ENCODE measurements around the gene PON3. TPM values are rescaled to one million over a fixed set of nuclear protein-coding genes. Genes with fewer than 3 reads are reported as not detected.

Gene PON3
- polyA plus RNA-seq, 2 donors: 0.71 to 1.2 TPM

DNA sequence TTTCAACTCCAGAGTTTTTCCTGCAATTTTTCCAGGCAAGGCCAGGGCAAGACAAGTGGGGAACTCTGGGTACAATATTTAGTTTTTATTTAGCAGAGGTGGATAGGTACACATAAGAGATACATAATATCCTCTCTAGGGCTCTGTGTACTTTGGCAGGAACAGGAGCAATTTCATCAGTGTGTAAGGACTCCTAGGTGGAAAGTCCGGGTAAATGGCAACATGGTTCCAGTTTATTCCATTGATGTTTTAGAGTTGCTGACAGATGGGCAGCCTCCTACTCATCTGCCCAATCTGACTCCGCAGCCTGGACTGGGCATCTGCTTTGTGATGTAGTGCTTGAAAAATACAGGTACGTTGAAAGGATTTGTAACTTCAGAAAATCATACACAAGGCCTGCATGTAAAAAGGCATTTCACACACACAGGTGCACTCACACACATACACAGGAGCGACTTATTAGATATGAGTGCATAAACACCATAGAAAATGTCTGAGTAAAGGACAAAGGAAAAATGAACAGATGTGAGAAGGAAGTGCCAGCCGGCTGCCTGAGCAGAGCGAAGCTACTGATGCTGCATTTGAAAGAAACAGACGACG, 77.6 kb downstream of the PON3 start:
- no peaks in the 10 kb centered on the region for H3K36me3 ChIP-seq (ENCODE audit: control insufficient read depth in 2 of 2, insufficient read depth in 2 of 2, low read length in 1 of 2)
- H3K27ac ChIP-seq (ENCODE audit: low read depth in 2 of 2, low read length in 1 of 2): no peak overlapping the region
- H3K27me3 ChIP-seq (ENCODE audit: control insufficient read depth in 1 of 2, insufficient read depth in 2 of 2, low read length in 2 of 2): no peaks in the 10 kb centered on the region
- no peaks in the 10 kb centered on the region for H3K9me3 ChIP-seq (ENCODE audit: control insufficient read depth in 2 of 2, insufficient read depth in 1 of 2, low read depth in 1 of 2, low read length in 1 of 2)
- 85 to 88% methylated on average over 8 of the region's 8 CpGs for WGBS, 2 donors
- H3K4me1 ChIP-seq (ENCODE audit: control insufficient read depth in 2 of 2, insufficient read depth in 2 of 2, low read length in 1 of 2): no peaks in the 10 kb centered on the region
- H3K4me3 ChIP-seq (ENCODE audit: low read depth in 1 of 2, low read length in 2 of 2): no peak overlapping the region

DNA sequence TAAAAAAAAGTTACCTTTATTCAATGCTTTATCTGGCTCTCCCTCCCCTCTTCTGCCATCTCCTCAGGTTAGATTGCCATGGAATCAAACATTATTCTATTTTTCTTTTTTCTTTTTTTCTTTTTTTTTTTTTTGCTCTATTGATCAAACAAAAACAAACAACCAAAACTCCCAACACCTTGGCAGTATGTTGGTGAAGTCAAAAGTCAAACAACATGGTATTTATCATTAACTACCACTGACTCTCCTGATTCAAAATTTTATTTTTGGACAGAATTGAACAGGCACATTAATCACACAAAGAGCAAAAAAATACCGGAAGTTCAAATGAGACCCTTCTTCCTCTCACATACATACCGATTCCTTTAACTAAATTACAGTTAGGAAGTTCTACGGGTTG, 78.2 kb downstream of the PON3 start:
- no peak overlapping the region for H3K27ac ChIP-seq (ENCODE audit: low read depth in 2 of 2, low read length in 1 of 2)

DNA sequence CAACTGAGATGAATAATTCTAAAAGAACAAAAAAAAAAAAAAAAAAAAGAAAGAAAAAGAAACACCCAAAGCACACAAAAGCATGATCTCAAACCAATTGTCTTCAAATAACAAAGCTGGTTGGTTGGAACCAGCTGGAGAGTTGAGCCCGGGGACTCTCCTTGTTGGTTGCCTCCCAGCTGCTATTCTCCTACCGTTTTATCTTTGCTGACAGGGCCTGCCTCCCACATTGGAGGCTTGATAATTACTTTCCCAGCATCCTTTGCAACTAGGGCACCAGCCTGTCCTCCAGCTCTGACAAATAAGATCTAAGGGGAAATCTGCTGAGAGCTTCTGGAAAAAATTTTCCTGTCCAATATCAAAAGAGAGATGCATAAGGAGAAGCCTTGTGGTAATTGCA, 78.6 kb downstream of the PON3 start:
- H3K36me3 ChIP-seq (ENCODE audit: control insufficient read depth in 2 of 2, insufficient read depth in 2 of 2, low read length in 1 of 2): no peaks in the 10 kb centered on the region
- H3K4me3 ChIP-seq (ENCODE audit: low read depth in 1 of 2, low read length in 2 of 2): no peak overlapping the region
- no peak overlapping the region for H3K27ac ChIP-seq (ENCODE audit: low read depth in 2 of 2, low read length in 1 of 2)
- WGBS, 2 donors: 40% methylated on average over 2 of the region's 2 CpGs
- no peaks in the 10 kb centered on the region for H3K9me3 ChIP-seq (ENCODE audit: control insufficient read depth in 2 of 2, insufficient read depth in 1 of 2, low read depth in 1 of 2, low read length in 1 of 2)
- no peaks in the 10 kb centered on the region for H3K27me3 ChIP-seq (ENCODE audit: control insufficient read depth in 1 of 2, insufficient read depth in 2 of 2, low read length in 2 of 2)
- no peaks in the 10 kb centered on the region for H3K4me1 ChIP-seq (ENCODE audit: control insufficient read depth in 2 of 2, insufficient read depth in 2 of 2, low read length in 1 of 2)

More for the DNA sequence above, 78.2 kb downstream of the PON3 start:
- no peaks in the 10 kb centered on the region for H3K27me3 ChIP-seq (ENCODE audit: control insufficient read depth in 1 of 2, insufficient read depth in 2 of 2, low read length in 2 of 2)
- no peaks in the 10 kb centered on the region for H3K4me1 ChIP-seq (ENCODE audit: control insufficient read depth in 2 of 2, insufficient read depth in 2 of 2, low read length in 1 of 2)
- no peak overlapping the region for H3K4me3 ChIP-seq (ENCODE audit: low read depth in 1 of 2, low read length in 2 of 2)
- no peaks in the 10 kb centered on the region for H3K9me3 ChIP-seq (ENCODE audit: control insufficient read depth in 2 of 2, insufficient read depth in 1 of 2, low read depth in 1 of 2, low read length in 1 of 2)
- 72 to 73% methylated on average over 3 of the region's 3 CpGs for WGBS, 2 donors
- no peaks in the 10 kb centered on the region for H3K36me3 ChIP-seq (ENCODE audit: control insufficient read depth in 2 of 2, insufficient read depth in 2 of 2, low read length in 1 of 2)

DNA sequence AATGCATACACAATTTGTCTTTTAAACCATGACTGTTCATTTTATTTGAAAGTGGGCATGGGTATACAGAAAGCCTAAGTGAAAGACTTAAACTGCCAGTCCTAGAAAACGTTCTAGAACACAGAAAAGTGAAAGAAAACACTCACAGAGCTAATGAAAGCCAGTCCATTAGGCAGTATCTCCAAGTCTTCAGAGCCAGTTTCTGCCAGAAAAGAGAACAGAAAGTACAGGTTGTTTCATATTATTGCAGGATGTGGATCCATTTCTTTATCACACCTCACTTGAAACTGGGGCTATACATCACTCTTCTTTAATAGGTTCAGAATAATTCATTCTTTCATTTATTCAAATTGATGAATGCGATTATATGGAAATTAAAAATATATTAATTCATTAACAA, 79.6 kb downstream of the PON3 start:
- H3K36me3 ChIP-seq (ENCODE audit: control insufficient read depth in 2 of 2, insufficient read depth in 2 of 2, low read length in 1 of 2): no peaks in the 10 kb centered on the region
- WGBS, 2 donors: 77 to 79% methylated on average over 2 of the region's 2 CpGs
- no peaks in the 10 kb centered on the region for H3K9me3 ChIP-seq (ENCODE audit: control insufficient read depth in 2 of 2, insufficient read depth in 1 of 2, low read depth in 1 of 2, low read length in 1 of 2)
- no peaks in the 10 kb centered on the region for H3K27me3 ChIP-seq (ENCODE audit: control insufficient read depth in 1 of 2, insufficient read depth in 2 of 2, low read length in 2 of 2)
- H3K4me3 ChIP-seq (ENCODE audit: low read depth in 1 of 2, low read length in 2 of 2): no peak overlapping the region
- H3K27ac ChIP-seq (ENCODE audit: low read depth in 2 of 2, low read length in 1 of 2): no peak overlapping the region
- H3K4me1 ChIP-seq (ENCODE audit: control insufficient read depth in 2 of 2, insufficient read depth in 2 of 2, low read length in 1 of 2): no peaks in the 10 kb centered on the region

DNA sequence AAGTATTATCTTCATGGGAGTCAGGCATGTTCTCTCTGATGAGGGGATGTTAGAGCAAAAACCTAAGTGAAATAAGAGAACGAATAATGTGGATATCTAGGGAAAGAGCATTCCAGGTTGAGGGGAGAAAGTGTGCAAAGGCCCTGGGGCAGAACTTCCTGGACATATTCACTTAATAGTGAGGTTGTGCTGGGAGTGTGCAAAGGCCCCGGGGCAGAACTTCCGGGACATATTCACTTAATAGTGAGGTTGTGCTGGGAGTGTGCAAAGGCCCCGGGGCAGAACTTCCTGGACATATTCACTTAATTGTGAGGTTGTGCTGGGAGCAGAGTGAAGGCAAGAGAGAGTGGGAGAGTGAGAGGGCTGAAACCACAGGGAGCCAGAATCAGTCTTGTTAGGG, 83.6 kb downstream of the PON3 start:
- Histone ChIP-seq H3K27me3 (ENCODE audit: control insufficient read depth in 1 of 2, insufficient read depth in 2 of 2, low read length in 2 of 2) (no peaks in the 10 kb centered on the region), H3K36me3 (ENCODE audit: control insufficient read depth in 2 of 2, insufficient read depth in 2 of 2, low read length in 1 of 2) (no peaks in the 10 kb centered on the region), H3K9me3 (ENCODE audit: control insufficient read depth in 2 of 2, insufficient read depth in 1 of 2, low read depth in 1 of 2, low read length in 1 of 2) (no peaks in the 10 kb centered on the region), H3K4me1 (ENCODE audit: control insufficient read depth in 2 of 2, insufficient read depth in 2 of 2, low read length in 1 of 2) (no peaks in the 10 kb centered on the region), H3K27ac (ENCODE audit: low read depth in 2 of 2, low read length in 1 of 2) (no peak overlapping the region), H3K4me3 (ENCODE audit: low read depth in 1 of 2, low read length in 2 of 2) (no peak overlapping the region)
- WGBS, 2 donors: 89 to 90% methylated on average over 4 of the region's 4 CpGs

DNA sequence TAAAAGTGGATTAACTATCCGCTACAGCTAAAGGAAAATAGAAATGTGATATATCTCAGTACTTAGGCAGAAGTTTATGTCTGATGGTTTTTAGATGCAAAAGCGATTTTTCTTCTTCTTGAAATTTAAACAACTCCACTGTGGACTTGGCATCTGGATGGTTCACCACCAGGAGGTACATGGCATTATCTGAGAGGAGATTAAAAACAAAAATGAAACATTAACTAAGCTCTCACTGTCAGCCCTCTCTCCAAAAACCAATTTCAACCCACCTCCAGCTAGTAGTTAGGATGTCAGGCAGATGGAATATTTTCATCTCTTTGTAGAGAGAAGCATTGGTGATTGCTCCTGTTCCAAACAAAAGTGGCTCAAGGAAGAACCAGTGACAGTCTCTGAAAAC, 84.8 kb downstream of the PON3 start:
- no peaks in the 10 kb centered on the region for H3K36me3 ChIP-seq (ENCODE audit: control insufficient read depth in 2 of 2, insufficient read depth in 2 of 2, low read length in 1 of 2)
- WGBS, 2 donors: 90 to 95% methylated on average over 2 of the region's 2 CpGs
- H3K9me3 ChIP-seq (ENCODE audit: control insufficient read depth in 2 of 2, insufficient read depth in 1 of 2, low read depth in 1 of 2, low read length in 1 of 2): no peaks in the 10 kb centered on the region
- no peaks in the 10 kb centered on the region for H3K4me1 ChIP-seq (ENCODE audit: control insufficient read depth in 2 of 2, insufficient read depth in 2 of 2, low read length in 1 of 2)
- no peaks in the 10 kb centered on the region for H3K27me3 ChIP-seq (ENCODE audit: control insufficient read depth in 1 of 2, insufficient read depth in 2 of 2, low read length in 2 of 2)
- no peak overlapping the region for H3K27ac ChIP-seq (ENCODE audit: low read depth in 2 of 2, low read length in 1 of 2)
- H3K4me3 ChIP-seq (ENCODE audit: low read depth in 1 of 2, low read length in 2 of 2): no peak overlapping the region

DNA sequence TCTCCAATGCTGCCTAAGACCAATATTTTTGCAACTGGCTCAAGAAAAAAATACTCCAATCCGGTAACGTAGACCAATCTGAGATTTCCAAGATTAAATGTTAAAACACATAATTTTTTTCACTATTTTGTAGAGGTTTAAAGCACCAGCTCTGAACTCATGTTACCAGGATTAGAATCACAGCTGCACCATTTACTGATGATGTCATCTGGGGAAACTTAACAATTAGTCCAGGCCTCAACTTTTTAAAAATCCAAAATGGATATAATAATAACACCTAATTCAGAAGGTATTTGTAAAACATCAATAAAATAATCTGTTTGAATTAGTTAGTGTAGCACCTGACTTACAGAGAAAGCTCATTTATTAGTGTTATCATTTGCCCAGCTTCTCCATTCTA, 86.2 kb downstream of the PON3 start:
- no peaks in the 10 kb centered on the region for H3K27me3 ChIP-seq (ENCODE audit: control insufficient read depth in 1 of 2, insufficient read depth in 2 of 2, low read length in 2 of 2)
- H3K27ac ChIP-seq (ENCODE audit: low read depth in 2 of 2, low read length in 1 of 2): no peak overlapping the region
- H3K9me3 ChIP-seq (ENCODE audit: control insufficient read depth in 2 of 2, insufficient read depth in 1 of 2, low read depth in 1 of 2, low read length in 1 of 2): no peaks in the 10 kb centered on the region
- no peaks in the 10 kb centered on the region for H3K4me1 ChIP-seq (ENCODE audit: control insufficient read depth in 2 of 2, insufficient read depth in 2 of 2, low read length in 1 of 2)
- H3K4me3 ChIP-seq (ENCODE audit: low read depth in 1 of 2, low read length in 2 of 2): no peak overlapping the region
- WGBS, 2 donors: 84 to 96% methylated on average over 2 of the region's 2 CpGs
- H3K36me3 ChIP-seq (ENCODE audit: control insufficient read depth in 2 of 2, insufficient read depth in 2 of 2, low read length in 1 of 2): no peaks in the 10 kb centered on the region

Other genes with a start within 250 kb of the PON3 start
- not detected for gene PON1, start 71.8 kb downstream of the PON3 start, polyA plus RNA-seq
- 10 to 100 TPM; 19.8 to 26.2 TPM for gene PON2, start 38.7 kb upstream of the PON3 start, polyA plus RNA-seq
- under 1 TPM; 0.01 to 0.02 TPM for gene ASB4, start 89.6 kb upstream of the PON3 start, polyA plus RNA-seq
- gene PDK4, start 200.1 kb upstream of the PON3 start, polyA plus RNA-seq: 10 to 100 TPM; 13.3 to 31.7 TPM

Measured in esophagus (tissue), 2 donors.